Neural crest cell (in vitro differentiated cells): ENCODE results near the gene LYZL1. TPM values are rescaled to one million over a fixed set of nuclear protein-coding genes. Genes with fewer than 3 reads are reported as not detected.

ENCODE experiments used
- DNase-seq: peaks from one replicate; pipeline ENCODE4 v3.0.0; 2021; ENCODE audit warnings: low read depth, mixed read lengths, low spot score
- H3K27ac Mint-ChIP-seq: one replicate; pipeline ENCODE4 v1.8.0; 2021; ENCODE audit warnings: mild to moderate bottlenecking, mixed read lengths; ENCODE audit not compliant: unreplicated experiment
- H3K27me3 Mint-ChIP-seq: 2 replicates; pipeline ENCODE4 v1.8.0; 2021; ENCODE audit warnings: low read depth, mild to moderate bottlenecking, mixed read lengths
- H3K36me3 Mint-ChIP-seq: 2 replicates; pipeline ENCODE4 v1.8.0; 2021; ENCODE audit warnings: low read depth, mild to moderate bottlenecking, mixed read lengths
- H3K4me1 Mint-ChIP-seq: 2 replicates; pipeline ENCODE4 v1.8.0; 2021; ENCODE audit warnings: mixed read lengths
- H3K4me3 Mint-ChIP-seq: one replicate; pipeline ENCODE4 v1.8.0; 2021; ENCODE audit warnings: mild to moderate bottlenecking, mixed read lengths
- H3K9me3 Mint-ChIP-seq: 2 replicates; pipeline ENCODE4 v1.8.0; 2021; ENCODE audit warnings: mixed read lengths
- total RNA-seq: library from RNA; stranded (reverse); gene quantifications from 2 replicates; pipeline ENCODE4 v1.2.1, GENCODE V29; 2021
- TF ChIP-seq, protein P1 (sequence below): fragments of 200-600 bp; sonication (generic); conservative IDR thresholded peaks from 2 replicates; pipeline ENCODE4 v1.5.0; 2021; ENCODE audit warnings: antibody characterized with exemption, mild to moderate bottlenecking

LYZL1 gene
- total RNA-seq, 1 donor from 2014 or later, result not detected

DNA sequence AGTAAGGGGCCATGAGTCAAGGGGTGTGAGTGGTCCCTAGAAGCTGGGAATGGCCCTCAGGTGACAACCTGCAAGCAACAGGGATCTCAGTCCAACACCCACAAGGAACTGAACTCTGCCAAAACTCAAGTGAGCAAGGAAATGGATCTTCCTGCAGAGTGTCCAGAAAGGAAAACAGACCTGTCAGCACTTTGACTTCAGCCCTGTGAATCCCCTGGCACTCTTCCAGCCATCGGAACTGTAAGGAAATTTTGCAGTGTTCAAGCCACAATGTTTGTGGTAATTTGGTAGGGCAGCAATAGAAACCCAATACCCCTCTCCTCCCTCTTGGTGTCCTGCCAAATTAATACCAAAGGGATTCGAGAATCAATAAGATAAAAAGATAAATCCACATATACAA, 6.9 kb downstream of the LYZL1 start:
- H3K4me3 Mint-ChIP-seq, result no peak overlapping the region
- no peaks in the 10 kb centered on the region for H3K27me3 Mint-ChIP-seq
- H3K27ac Mint-ChIP-seq, result no peak overlapping the region
- TF ChIP-seq, protein P1, sequence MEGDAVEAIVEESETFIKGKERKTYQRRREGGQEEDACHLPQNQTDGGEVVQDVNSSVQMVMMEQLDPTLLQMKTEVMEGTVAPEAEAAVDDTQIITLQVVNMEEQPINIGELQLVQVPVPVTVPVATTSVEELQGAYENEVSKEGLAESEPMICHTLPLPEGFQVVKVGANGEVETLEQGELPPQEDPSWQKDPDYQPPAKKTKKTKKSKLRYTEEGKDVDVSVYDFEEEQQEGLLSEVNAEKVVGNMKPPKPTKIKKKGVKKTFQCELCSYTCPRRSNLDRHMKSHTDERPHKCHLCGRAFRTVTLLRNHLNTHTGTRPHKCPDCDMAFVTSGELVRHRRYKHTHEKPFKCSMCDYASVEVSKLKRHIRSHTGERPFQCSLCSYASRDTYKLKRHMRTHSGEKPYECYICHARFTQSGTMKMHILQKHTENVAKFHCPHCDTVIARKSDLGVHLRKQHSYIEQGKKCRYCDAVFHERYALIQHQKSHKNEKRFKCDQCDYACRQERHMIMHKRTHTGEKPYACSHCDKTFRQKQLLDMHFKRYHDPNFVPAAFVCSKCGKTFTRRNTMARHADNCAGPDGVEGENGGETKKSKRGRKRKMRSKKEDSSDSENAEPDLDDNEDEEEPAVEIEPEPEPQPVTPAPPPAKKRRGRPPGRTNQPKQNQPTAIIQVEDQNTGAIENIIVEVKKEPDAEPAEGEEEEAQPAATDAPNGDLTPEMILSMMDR, result no peak
- H3K36me3 Mint-ChIP-seq, result peaks cover 27% of the 10 kb centered on the region
- H3K9me3 Mint-ChIP-seq, result peaks cover 24% of the 10 kb centered on the region
- no peak for DNase-seq
- no peaks in the 10 kb centered on the region for H3K4me1 Mint-ChIP-seq

DNA sequence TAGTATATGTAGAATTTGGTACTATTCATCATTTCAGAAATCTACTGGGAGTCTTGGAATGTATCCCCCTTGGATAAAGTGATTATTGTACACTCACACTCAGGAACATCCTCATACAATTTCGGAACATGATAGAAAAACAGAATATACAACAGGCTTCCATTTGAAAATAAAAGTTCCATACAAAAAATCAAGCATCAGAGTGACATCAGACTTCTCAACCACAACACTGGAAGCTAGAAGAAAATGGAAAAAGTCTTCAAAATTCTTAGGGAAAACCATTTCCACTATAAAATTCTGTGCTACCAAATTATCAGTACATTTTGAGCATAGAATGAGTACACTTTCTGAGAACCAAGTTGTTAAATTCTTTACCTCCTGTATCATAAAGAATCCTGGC, 8.8 kb downstream of the LYZL1 start:
- H3K27me3 Mint-ChIP-seq, result no peaks in the 10 kb centered on the region
- H3K4me3 Mint-ChIP-seq, result no peak overlapping the region
- H3K9me3 Mint-ChIP-seq, result peaks cover 32% of the 10 kb centered on the region
- no peaks in the 10 kb centered on the region for H3K4me1 Mint-ChIP-seq
- TF ChIP-seq, protein P1, result no peak
- no peak for DNase-seq
- peaks cover 39% of the 10 kb centered on the region for H3K36me3 Mint-ChIP-seq
- no peak overlapping the region for H3K27ac Mint-ChIP-seq

DNA sequence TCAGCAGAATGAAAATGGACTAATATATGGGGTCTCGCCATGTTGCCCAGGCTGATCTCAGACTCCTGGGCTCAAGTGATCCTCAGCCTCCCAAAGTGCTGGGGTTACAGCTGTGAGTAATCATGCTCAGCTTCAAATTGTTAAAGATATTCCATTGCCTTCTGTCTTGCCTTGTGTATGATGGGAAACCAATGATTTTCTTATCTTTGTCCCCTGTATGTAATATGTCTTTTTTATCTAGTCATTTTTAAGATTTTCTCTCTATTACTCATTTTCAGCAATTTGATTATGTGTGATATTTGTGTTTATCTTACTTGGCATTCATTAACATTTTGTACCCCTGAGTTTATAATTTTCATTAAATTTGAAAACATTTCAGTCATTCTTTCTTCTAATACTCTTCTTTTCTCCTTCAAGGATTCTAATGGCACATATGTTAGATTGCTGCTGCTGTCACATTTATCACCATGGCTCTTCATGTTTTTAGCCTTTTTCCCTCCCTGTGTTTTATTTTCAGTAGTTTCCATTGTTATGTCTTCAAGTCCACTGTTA, 12.6 kb downstream of the LYZL1 start:
- Mint-ChIP-seq H3K9me3 (peaks cover 26% of the 10 kb centered on the region), H3K27me3 (peaks cover 17% of the 10 kb centered on the region), H3K4me1 (peaks cover 16% of the 10 kb centered on the region), H3K27ac (no peak overlapping the region), H3K4me3 (no peak overlapping the region), H3K36me3 (peaks cover 36% of the 10 kb centered on the region)
- no peak for DNase-seq
- TF ChIP-seq, protein P1, result no peak

DNA sequence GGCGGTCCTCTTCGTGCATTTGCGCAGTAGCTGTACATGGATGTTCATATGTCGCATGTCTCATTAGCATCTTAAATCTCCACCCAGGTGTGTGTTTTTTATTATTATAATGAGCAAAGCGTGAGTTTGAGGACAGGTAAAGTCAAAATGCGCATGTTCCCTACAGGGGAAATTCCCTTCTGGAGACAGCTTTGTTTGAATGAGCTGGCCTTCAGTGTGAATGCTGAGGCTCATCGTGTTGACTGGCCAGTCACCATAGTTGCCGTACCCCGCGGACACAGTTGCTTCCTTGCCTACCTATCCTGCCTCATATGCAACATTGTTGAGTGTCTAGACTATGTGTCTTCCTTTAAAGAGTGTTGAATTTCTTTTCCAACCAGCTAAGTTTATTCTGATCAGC, 13.6 kb downstream of the LYZL1 start:
- TF ChIP-seq, protein P1, result no peak

DNA sequence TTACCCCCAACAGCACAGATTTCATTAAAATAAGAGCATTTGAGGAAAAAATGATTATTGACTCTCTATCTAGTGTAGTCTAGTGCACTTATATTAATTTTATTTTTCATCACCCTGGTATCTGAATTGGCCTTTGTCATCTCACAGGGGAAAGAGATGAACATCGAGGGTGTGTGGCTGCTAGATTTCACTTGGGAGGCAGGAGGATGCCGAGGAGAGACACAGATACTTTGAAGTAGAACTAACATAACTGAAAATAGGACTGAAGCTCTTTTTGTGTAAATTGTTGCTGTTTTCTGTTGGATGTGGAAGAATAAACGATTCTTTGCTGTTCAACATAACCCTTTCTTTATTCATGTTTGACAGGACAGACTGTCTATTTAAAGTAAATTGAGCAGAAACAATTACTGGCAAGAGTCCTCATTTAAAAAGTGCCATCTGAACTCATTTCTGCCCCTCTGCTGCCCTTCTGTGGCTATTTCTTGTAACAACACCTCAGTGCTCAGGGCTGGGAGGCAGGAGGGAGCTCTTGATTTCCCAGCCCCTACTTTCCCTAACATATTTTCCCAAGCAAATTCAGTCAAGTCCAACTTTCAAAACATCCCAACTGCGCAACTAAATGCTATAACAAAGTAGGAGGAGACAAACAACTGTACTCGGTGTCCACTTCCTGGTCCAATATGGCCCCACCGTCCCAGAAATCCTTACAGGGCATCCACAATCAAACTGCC, 15.6 kb downstream of the LYZL1 start:
- TF ChIP-seq, protein P1, result peak; percentile 92
- peak; percentile 60 for DNase-seq
- peak overlapping the region; percentile 3 for H3K4me3 Mint-ChIP-seq
- H3K4me1 Mint-ChIP-seq, result peaks cover 16% of the 10 kb centered on the region
- H3K9me3 Mint-ChIP-seq, result peaks cover 12% of the 10 kb centered on the region
- H3K27me3 Mint-ChIP-seq, result peaks cover 20% of the 10 kb centered on the region
- H3K27ac Mint-ChIP-seq, result no peak overlapping the region
- peaks cover 17% of the 10 kb centered on the region for H3K36me3 Mint-ChIP-seq

More for the DNA sequence above, 13.6 kb downstream of the LYZL1 start:
- DNase-seq, result no peak
- H3K27me3 Mint-ChIP-seq, result peaks cover 20% of the 10 kb centered on the region
- H3K9me3 Mint-ChIP-seq, result peaks cover 25% of the 10 kb centered on the region
- no peak overlapping the region for H3K27ac Mint-ChIP-seq
- H3K36me3 Mint-ChIP-seq, result peaks cover 29% of the 10 kb centered on the region
- no peak overlapping the region for H3K4me3 Mint-ChIP-seq
- H3K4me1 Mint-ChIP-seq, result peaks cover 16% of the 10 kb centered on the region
